HepG2 (cell line): ENCODE measurements around the gene GAR1. TPM values are rescaled to one million over a fixed set of nuclear protein-coding genes. Genes with fewer than 3 reads are reported as not detected.

ENCODE experiments used
- ATRX ChIP-seq: sonication (generic); formaldehyde crosslinking; IDR thresholded peaks from 2 replicates; pipeline ENCODE4 v1.4.0; 2020; ENCODE audit warnings: missing genetic modification reagents, borderline replicate concordance
- DMTF1 ChIP-seq: sonication (generic); formaldehyde crosslinking; IDR thresholded peaks from 2 replicates; pipeline ENCODE4 v1.4.0; 2020; ENCODE audit warnings: mild to moderate bottlenecking, missing genetic modification reagents
- FOXJ3 ChIP-seq: sonication (generic); formaldehyde crosslinking; IDR thresholded peaks from 2 replicates; pipeline ENCODE4 v1.4.0; 2020; ENCODE audit warnings: missing genetic modification reagents, mild to moderate bottlenecking, borderline replicate concordance
- FOXK2 ChIP-seq: fragments of 450-650 bp; IDR thresholded peaks from 2 replicates; pipeline ENCODE4 v1.6.1; 2016
- FUBP1 ChIP-seq: sonication (generic); formaldehyde crosslinking; IDR thresholded peaks from 2 replicates; pipeline ENCODE4 v1.5.1; 2020; ENCODE audit warnings: missing genetic modification reagents, mild to moderate bottlenecking, borderline replicate concordance
- KLF16 ChIP-seq, 2 experiments: sonication (generic) in 1 of 2; formaldehyde crosslinking in 1 of 2; IDR thresholded peaks; 2 replicates each; pipeline versions ENCODE4 v1.6.1 to v1.8.0; 2016 to 2023; ENCODE audit warnings: missing genetic modification reagents in 2 of 2, missing compliant biosample characterization in 1 of 2
- MLX ChIP-seq: IDR thresholded peaks from 2 replicates; pipeline ENCODE4 v1.6.1; 2016
- PAXIP1 ChIP-seq: sonication (generic); formaldehyde crosslinking; conservative IDR thresholded peaks from 2 replicates; pipeline ENCODE4 v1.4.0; 2020; ENCODE audit warnings: mild to moderate bottlenecking, missing genetic modification reagents, moderate library complexity
- PHF8 ChIP-seq: sonication (generic); formaldehyde crosslinking; IDR thresholded peaks from 2 replicates; pipeline ENCODE4 v1.5.0; 2020; ENCODE audit warnings: missing genetic modification reagents
- PITX1 ChIP-seq: sonication (generic); formaldehyde crosslinking; IDR thresholded peaks from 2 replicates; pipeline ENCODE4 v1.5.1; 2020; ENCODE audit warnings: mild to moderate bottlenecking, missing genetic modification reagents
- RNF2 ChIP-seq: fragments of 450-650 bp; conservative IDR thresholded peaks from 2 replicates; pipeline ENCODE4 v1.6.1; 2016; ENCODE audit warnings: low read depth
- SIX4 ChIP-seq: sonication (generic); formaldehyde crosslinking; IDR thresholded peaks from 2 replicates; pipeline ENCODE4 v1.4.0; 2020; ENCODE audit warnings: missing genetic modification reagents
- SRSF9 ChIP-seq: fragments of 200-400 bp; formaldehyde crosslinking; IDR thresholded peaks from 2 replicates; pipeline ENCODE4 v1.6.1; 2018; ENCODE audit warnings: borderline replicate concordance, mild to moderate bottlenecking, low read depth, low read length; ENCODE audit not compliant: insufficient read depth, poor library complexity, severe bottlenecking
- ZBTB1 ChIP-seq: sonication (generic); formaldehyde crosslinking; IDR thresholded peaks from 2 replicates; pipeline ENCODE4 v1.4.0; 2020; ENCODE audit warnings: missing genetic modification reagents, borderline replicate concordance
- ZFP82 ChIP-seq: sonication (generic); formaldehyde crosslinking; IDR thresholded peaks from 2 replicates; pipeline ENCODE4 v1.5.1; 2020; ENCODE audit warnings: mild to moderate bottlenecking, missing genetic modification reagents, borderline replicate concordance
- ZNF136 ChIP-seq: sonication (generic); formaldehyde crosslinking; IDR thresholded peaks from 2 replicates; pipeline ENCODE4 v1.8.1; 2022; ENCODE audit warnings: low read depth, mild to moderate bottlenecking, moderate library complexity, missing genetic modification reagents
- ZNF180 ChIP-seq: sonication (generic); formaldehyde crosslinking; IDR thresholded peaks from 2 replicates; pipeline ENCODE4 v1.4.0; 2020; ENCODE audit warnings: low read depth, missing genetic modification reagents, borderline replicate concordance
- ZNF768 ChIP-seq: sonication (generic); formaldehyde crosslinking; IDR thresholded peaks from 2 replicates; pipeline ENCODE4 v1.4.0; 2020; ENCODE audit warnings: missing genetic modification reagents
- polyA plus RNA-seq, 8 experiments: library from polyadenylated mRNA; depleted of rRNA in 3 of 8; stranded (reverse) in 7 of 8; unstranded in 1 of 8; fragments of >200 nt; fragmentation: Illumina TruSeq in 4 of 8; extraction: Trizol in 4 of 8; gene quantifications; 2 replicates each; pipeline versions ENCODE4 v1.2.1 to v1.2.3, GENCODE V29; 2011 to 2016; ENCODE audit warnings: low read depth in 4 of 8, missing spikeins in 1 of 8, mixed read lengths in 1 of 8; ENCODE audit not compliant: insufficient read depth in 1 of 8
- total RNA-seq, 5 experiments: library from RNA; depleted of rRNA; stranded (reverse); fragments of >200 nt; fragmentation: Illumina TruSeq; extraction: Trizol; gene quantifications; 2 replicates each; pipeline ENCODE4 v1.2.3, GENCODE V29; 2016; ENCODE audit warnings: low read depth in 1 of 5

The GAR1 gene
- total and polyA plus RNA-seq, 2 of the 13 experiments (the other 11 are each of a cell fraction or from before 2014, with no cell fraction given) = 11.3 to 11.4 TPM

GRCh38 chr4:109815151-109816081, at the start of gene GAR1 (continued):
- TF ChIP-seq PAXIP1 (CRISPR knock-in tag) (peak; percentile 40; the same call in 1 of the 2 replicates), SIX4 (CRISPR knock-in tag) (0 out of 2 replicates have a peak, but pooled peaks have one; percentile 37), PITX1 (CRISPR knock-in tag) (no peak), ZFP82 (CRISPR knock-in tag) (no peak; the same call in 1 of the 2 replicates), ZNF180 (CRISPR knock-in tag) (no peak), ZNF136 (CRISPR knock-in tag) (peak; percentile 59; the same call in 1 of the 2 replicates), PHF8 (CRISPR knock-in tag) (peak; percentile 90), ZBTB1 (no peak), FUBP1 (CRISPR knock-in tag) (0 out of 2 replicates have a peak, but pooled peaks have one; percentile 74), RNF2 (peak; percentile 87), MLX (CRISPR knock-in tag) (no peak), FOXK2 (peak; percentile 45; the same call in 1 of the 2 replicates), ATRX (no peak), SRSF9 (no peak), ZNF768 (peak; percentile 55; the same call in 1 of the 2 replicates), FOXJ3 (CRISPR knock-in tag) (peak; percentile 59; the same call in 1 of the 2 replicates), KLF16 (CRISPR knock-in tag; IDR thresholded peaks at IDR 0.05) (peak in 1 of 2 experiments; percentile 82; a peak in 2 of 4 replicates), DMTF1 (CRISPR knock-in tag) (no peak)
